Activated effector memory CD4-positive, alpha-beta T cell treated with anti-CD3 and anti-CD28 coated beads, Interleukin-2, amount 50 U/mL, for 16 hours (primary cell): Measurements from ENCODE around the gene TMPRSS4.

Experiments
- DNase-seq: peaks from one replicate; pipeline ENCODE4 v3.0.0-alpha.2; 2020

TMPRSS4 gene, protein sequence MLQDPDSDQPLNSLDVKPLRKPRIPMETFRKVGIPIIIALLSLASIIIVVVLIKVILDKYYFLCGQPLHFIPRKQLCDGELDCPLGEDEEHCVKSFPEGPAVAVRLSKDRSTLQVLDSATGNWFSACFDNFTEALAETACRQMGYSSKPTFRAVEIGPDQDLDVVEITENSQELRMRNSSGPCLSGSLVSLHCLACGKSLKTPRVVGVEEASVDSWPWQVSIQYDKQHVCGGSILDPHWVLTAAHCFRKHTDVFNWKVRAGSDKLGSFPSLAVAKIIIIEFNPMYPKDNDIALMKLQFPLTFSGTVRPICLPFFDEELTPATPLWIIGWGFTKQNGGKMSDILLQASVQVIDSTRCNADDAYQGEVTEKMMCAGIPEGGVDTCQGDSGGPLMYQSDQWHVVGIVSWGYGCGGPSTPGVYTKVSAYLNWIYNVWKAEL

DNA sequence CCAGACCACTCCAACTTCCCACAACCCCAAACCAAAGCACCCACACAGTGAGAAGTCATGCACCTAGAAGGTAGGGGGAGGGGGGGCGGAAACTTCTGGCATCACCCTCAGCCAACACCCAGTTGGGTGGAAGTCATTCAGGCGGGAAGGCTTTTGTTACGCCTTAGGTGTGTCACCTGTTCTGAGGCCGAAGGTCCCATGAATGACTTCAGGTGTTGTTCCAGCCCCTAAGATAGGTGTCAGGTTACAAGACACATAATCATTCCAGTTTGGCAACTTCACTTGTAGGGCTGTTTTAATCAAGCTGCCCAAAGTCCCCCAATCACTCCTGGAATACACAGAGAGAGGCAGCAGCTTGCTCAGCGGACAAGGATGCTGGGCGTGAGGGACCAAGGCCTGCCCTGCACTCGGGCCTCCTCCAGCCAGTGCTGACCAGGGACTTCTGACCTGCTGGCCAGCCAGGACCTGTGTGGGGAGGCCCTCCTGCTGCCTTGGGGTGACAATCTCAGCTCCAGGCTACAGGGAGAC is at the start of gene TMPRSS4:
TSS of gene TMPRSS4 (plus strand) at position 325 of the 528 bp plus-strand sequence. CDS start 225 bp downstream, outside the sequence.
- DNase-seq: no peak

DNA sequence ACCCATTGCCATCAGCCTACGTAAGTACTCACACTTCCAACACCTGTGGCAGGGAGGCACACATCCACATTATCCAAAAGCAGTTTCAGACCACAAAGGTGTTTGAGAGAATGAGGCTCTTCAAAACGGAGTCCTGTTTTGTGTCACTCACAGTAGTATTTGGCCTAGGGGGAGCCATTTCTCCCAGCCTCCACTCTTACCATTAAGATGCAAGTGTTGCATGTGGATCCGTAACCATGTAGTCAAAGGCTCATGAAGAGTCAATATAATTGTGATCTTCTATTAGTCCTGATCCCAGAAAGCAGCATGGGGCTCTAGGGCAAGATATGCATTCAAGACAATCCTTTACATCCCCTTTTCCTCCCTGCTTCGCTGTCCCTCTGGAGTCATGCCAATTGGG is 49.2 kb upstream of the TMPRSS4 start:
- no peak for DNase-seq

DNA sequence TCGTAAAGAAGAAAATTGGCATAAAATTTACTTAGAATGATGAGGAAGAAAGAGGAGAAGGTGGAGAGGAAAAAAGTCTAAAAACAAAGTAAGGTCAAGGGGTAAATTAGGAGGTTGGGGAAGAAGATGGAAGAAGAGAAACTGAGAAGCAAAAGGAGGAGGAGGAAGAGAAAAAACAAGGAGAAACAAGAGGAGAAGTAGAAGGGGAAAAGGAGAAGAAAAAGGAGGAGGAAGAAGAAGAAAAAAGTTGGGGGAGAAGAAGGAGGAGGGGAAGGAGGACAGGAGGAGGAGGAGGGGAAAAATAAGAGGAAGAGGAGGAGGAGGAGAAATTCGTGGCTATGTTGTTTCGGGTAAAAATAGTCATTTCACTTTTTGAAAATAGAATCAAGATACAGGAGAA is 48.3 kb upstream of the TMPRSS4 start:
- no peak for DNase-seq

DNA sequence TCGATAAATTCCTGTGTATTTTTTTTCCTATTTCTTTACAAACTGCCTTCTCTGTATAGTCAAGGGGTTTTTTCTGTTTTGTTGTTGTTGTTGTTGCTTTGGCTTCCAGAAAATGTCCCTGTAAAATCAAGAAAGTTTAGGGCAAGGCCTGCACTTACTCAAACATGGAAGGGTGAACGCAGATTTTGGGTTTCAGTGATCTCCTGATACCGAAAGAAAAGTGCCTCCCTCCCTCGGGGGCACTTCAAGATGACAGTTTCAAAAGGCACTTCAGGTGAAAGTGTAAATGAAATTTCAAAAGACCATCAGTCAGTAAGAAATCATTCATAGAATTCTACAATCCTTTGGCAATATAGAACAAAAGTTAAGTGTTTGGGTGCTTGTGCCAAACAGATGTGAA is 43.4 kb upstream of the TMPRSS4 start:
- no peak for DNase-seq

- no peak for DNase-seq
Observed at GRCh38 chr11:118042141-118042540, 34.7 kb upstream of the TMPRSS4 start.

DNA sequence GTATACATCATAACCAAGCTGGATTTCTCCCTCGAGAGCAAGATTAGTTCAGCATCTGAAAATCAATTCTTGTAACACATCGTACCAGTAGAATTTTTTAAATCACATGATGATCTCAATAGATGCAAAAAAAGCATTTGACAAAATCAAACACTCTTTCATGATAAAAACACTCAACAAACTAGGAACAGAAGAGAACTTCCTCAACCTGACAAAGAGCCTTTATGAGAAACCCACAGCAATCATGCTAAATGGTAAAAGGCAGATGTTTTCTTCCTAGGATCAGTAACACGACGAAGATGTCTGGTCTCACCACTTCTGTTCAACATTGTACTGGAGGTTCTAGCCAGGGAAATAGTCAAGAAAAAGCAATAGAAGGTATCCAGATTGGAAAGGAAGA is 34.1 kb upstream of the TMPRSS4 start:
- no peak for DNase-seq

DNA sequence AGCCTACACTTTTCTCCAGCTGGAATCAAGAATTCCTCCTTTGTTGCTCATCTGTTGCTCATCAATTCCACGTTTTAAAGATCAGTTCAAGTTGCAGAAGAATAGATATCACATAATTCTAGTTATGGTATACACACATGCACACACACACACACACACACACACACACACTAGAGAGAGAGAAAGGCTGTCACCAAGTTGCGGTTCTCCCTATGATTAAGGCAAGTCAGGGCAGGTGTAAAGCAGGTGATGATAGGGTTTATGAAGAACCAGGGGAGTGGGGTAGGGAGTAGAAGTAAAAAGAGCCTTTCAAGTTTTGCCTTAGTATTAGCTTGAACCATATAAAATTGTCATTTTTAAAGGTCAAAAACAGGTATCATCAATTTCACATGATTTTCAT is 31.7 kb upstream of the TMPRSS4 start:
- DNase-seq: no peak

GRCh38 chr11:118046051-118046963 is 30.6 kb upstream of the TMPRSS4 start:
- DNase-seq: peak; percentile 72

GRCh38 chr11:118046964-118047700 is 29.7 kb upstream of the TMPRSS4 start:
- no peak for DNase-seq

DNA sequence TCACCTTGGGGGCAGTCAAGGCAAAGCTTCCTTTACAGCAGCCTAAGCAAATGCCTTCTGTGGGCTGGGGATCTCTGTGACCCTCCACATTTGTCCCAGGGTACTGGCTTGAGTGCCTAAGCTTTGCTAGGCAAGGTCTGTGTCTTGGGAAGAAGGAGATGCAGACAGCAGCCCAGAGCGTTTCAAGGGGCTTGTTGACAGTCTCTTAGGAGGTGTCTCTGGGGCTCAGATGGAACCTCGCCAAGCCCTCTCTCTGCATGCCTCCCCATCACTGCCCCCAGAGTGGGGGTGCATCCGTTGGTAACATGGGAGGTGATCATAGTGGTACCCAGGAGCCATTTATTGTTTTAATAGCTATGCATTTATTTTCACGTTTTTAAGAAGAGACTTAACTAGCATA is 29.1 kb upstream of the TMPRSS4 start:
- no peak for DNase-seq

DNA sequence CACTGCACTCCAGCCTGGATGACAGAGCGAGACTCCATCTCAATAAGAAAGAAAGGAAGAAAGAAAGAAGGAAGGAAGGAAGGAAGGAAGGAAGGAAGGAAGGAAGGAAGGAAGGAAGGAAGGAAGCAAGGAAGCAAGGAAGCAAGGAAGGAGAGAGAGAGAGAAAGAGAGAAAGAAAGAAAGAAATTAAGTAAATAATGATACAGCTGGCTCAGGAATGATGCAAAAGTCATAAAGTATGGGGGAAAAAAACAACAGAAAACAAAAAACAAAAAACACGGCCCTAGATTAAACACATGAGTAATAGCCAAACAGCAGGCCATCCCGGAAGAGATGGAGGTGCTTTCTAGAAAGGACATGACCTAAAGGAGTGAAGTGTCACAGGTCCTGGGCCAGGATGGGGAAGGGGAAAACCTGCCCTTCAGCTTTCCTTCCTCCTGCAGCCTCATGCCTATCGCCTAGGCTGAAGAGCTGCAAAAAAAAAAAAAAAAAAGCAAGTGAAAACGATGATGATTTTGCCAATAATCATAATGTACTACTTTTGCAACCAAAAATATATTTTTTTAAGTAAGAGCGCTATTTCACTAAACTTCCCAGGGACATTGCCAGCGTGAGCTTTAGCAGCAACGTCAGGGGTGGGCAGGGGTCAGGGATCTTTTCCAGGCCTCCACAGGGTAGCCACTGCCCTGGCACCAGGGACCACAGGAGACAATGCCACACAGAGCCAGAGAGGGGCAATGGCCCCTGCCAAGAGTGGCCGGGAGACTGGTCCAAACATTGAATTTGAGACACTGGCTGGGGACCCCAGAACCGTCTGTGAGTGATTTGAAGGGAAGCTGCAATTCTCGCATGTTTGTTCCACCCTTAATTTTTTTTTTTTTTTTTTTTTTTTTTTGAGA is 28.2 kb upstream of the TMPRSS4 start:
- no peak for DNase-seq

GRCh38 chr11:118049771-118050170 is 27.1 kb upstream of the TMPRSS4 start:
- DNase-seq: no peak

DNA sequence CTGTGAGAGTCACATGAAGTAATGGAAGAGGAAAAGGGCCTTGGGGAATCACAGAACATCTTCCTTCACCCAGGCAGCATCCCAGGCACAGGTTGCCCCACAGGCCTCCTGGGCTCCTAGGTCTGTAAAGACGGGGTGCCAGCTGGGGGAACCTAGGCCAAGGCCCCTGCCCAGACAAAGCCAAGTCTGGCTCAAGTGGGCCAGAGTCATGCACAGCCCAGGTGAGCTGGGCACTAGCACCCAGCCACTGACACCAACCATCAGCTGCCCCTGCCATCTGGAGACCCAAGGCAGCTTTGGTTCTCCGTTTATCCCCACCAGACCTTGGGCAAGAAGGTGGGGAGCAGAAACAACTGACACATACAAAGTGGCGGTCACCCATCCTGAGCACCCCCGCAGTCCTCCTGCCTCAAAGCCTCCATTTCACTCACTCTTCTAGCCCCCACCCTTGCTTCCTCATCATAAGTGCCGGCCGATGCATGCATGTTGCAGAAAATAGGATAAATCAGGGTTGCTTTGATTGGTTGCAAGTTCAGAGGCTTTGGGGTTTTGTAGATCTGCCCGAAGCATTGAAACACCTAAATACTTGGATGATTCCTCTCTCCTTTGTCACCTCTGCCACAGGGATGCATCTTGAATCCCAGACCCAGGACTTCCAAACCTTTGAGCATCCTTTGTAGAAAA is 26.5 kb upstream of the TMPRSS4 start:
- DNase-seq: no peak

- DNase-seq: no peak
Observed at GRCh38 chr11:118051136-118051610, 25.7 kb upstream of the TMPRSS4 start.

- peak; percentile 85 for DNase-seq
Observed at GRCh38 chr11:118051611-118052461, 25.0 kb upstream of the TMPRSS4 start.

DNA sequence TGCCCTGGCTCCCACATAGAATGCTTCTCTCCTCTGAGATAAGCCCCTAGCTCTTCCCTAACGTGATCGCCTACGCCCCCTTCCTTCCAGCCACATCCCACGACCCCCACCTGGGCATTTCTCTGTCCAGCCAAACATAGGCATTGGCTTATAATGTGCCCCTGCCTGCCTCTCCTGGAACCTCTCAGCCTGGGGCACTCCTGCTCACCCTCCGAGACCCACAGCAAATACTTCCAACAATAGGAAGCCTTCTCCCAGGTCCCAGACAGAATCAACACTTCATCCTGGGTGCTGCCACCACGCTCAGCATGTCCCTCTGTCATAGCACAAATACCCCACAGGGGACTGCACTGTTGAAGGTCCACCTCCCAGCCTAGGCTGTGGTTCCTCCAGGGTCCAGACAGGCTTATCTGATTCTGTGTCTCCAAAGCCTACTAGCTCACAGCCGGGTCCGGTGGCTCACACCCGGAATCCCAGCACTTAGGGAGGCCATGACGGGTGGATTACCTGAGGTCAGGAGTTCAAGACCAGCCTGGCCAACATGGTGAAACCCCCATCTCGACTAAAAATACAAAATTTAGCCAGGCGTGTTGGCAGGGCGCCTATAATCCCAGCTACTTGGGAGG is 24.2 kb upstream of the TMPRSS4 start:
- DNase-seq: peak; percentile 62

- DNase-seq: peak; percentile 28
Observed at GRCh38 chr11:118054712-118055640, 21.9 kb upstream of the TMPRSS4 start.

DNA sequence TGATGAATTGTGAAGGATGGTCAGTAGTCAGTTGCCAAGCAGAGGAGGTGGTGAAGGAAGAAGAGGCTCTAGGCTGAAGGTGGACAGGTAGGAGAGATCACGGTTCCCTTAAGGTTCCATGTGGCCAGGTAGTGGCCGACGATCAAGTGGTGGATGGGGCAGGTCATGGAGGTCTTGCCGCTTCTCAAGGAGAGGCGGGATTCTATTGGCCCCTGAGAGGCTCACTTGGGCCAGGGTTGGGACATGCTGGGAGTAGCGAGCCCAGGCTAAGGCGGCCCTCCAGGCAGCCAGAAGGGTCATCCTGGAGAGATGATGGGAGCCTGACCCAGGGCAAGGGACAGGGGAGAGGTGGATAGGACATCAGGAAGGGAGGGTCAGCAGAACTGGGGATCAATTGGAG is 20.9 kb upstream of the TMPRSS4 start:
- peak; percentile 57 for DNase-seq
